Neural cell (in vitro differentiated cells): ENCODE measurements around the gene CC2D2B. TPM values are rescaled to one million over a fixed set of nuclear protein-coding genes. Genes with fewer than 3 reads are reported as not detected.

Source experiments
- H2AFZ ChIP-seq: fragments of 200-600, 300-800 bp; sonication (generic), shearing (Covaris generic); 2 replicates; pipeline ENCODE4 v1.6.0; 2014; ENCODE audit warnings: low read depth, mild to moderate bottlenecking, antibody characterized with exemption, low read length, moderate library complexity
- H3F3A ChIP-seq: fragments of 200-600 bp; shearing (Covaris generic); 2 replicates; pipeline ENCODE4 v1.6.1; 2016; ENCODE audit warnings: mild to moderate bottlenecking, moderate library complexity, mixed read lengths, antibody characterized with exemption, low read length; ENCODE audit not compliant: insufficient read depth, poor library complexity, severe bottlenecking
- H3K27ac ChIP-seq: fragments of 200-600, 300-800 bp; sonication (generic), shearing (Covaris generic); 2 replicates; pipeline ENCODE4 v1.5.1; 2014; ENCODE audit warnings: mild to moderate bottlenecking, low read length, moderate library complexity
- H3K27me3 ChIP-seq: fragments of 300-800, 200-600 bp; sonication (generic), shearing (Covaris generic); 2 replicates; pipeline ENCODE4 v1.6.0; 2014; ENCODE audit warnings: mild to moderate bottlenecking, low read depth, low read length, moderate library complexity; ENCODE audit not compliant: insufficient read depth
- H3K36me3 ChIP-seq: fragments of 300-800, 200-600 bp; sonication (generic), shearing (Covaris generic); 2 replicates; pipeline ENCODE4 v1.5.1; 2014; ENCODE audit warnings: mild to moderate bottlenecking, antibody characterized with exemption, low read length, moderate library complexity; ENCODE audit not compliant: insufficient read depth
- H3K4me2 ChIP-seq: fragments of 300-800, 200-600 bp; sonication (generic), shearing (Covaris generic); 2 replicates; pipeline ENCODE4 v1.6.0; 2014; ENCODE audit warnings: mild to moderate bottlenecking, low read length
- H3K4me3 ChIP-seq: fragments of 300-800, 200-600 bp; sonication (generic), shearing (Covaris generic); 2 replicates; pipeline ENCODE4 v1.5.1; 2014; ENCODE audit warnings: mild to moderate bottlenecking, low read length, moderate library complexity
- H3K79me2 ChIP-seq: fragments of 200-600 bp; shearing (Covaris generic); replicated peaks from 2 replicates; pipeline ENCODE4 v1.6.0; 2014; ENCODE audit warnings: mild to moderate bottlenecking, low read length, moderate library complexity; ENCODE audit not compliant: insufficient read depth
- H3K9ac ChIP-seq: fragments of 300-800, 200-600 bp; sonication (generic), shearing (Covaris generic); 2 replicates; pipeline ENCODE4 v1.6.1; 2016; ENCODE audit warnings: mild to moderate bottlenecking, low read length, mixed read lengths
- H3K9me2 ChIP-seq: fragments of 200-600 bp; shearing (Covaris generic); 2 replicates; pipeline ENCODE4 v1.6.1; 2016; ENCODE audit warnings: mild to moderate bottlenecking, low read length, mixed read lengths; ENCODE audit not compliant: insufficient read depth
- H3K9me3 ChIP-seq: fragments of 200-600, 300-800 bp; sonication (generic), shearing (Covaris generic); 2 replicates; pipeline ENCODE4 v1.6.1; 2016; ENCODE audit warnings: mild to moderate bottlenecking, mixed run types, low read length, moderate library complexity, mixed read lengths
- H4K20me1 ChIP-seq: fragments of 200-600 bp; shearing (Covaris generic); 2 replicates; pipeline ENCODE4 v1.6.1; 2016; ENCODE audit warnings: mild to moderate bottlenecking, mixed run types; ENCODE audit not compliant: insufficient read depth
- EP300 ChIP-seq: fragments of 450-650 bp; conservative IDR thresholded peaks from 2 replicates; pipeline ENCODE4 v1.6.1; 2014; ENCODE audit warnings: antibody characterized with exemption, mild to moderate bottlenecking, moderate library complexity; ENCODE audit not compliant: poor library complexity, severe bottlenecking
- EZH2 ChIP-seq: fragments of 200-600, 300-800 bp; shearing (Covaris generic), sonication (generic); IDR thresholded peaks from 2 replicates; pipeline ENCODE4 v1.6.1; 2014; ENCODE audit warnings: antibody characterized with exemption, low read length, borderline replicate concordance, mild to moderate bottlenecking; ENCODE audit not compliant: insufficient read depth, poor library complexity, severe bottlenecking
- MXI1 ChIP-seq: fragments of 450-650 bp; conservative IDR thresholded peaks from 2 replicates; pipeline ENCODE4 v1.6.1; 2014; ENCODE audit warnings: antibody characterized with exemption, mild to moderate bottlenecking; ENCODE audit not compliant: poor library complexity, severe bottlenecking
- POLR2AphosphoS5 ChIP-seq: IDR thresholded peaks from 2 replicates; pipeline ENCODE4 v1.6.1; 2012
- RAD21 ChIP-seq: fragments of 450-650 bp; conservative IDR thresholded peaks from 2 replicates; pipeline ENCODE4 v1.6.1; 2014; ENCODE audit warnings: antibody characterized with exemption, mild to moderate bottlenecking, moderate library complexity
- SMC3 ChIP-seq: fragments of 450-650 bp; conservative IDR thresholded peaks from 2 replicates; pipeline ENCODE4 v1.6.1; 2014; ENCODE audit warnings: antibody characterized with exemption, mild to moderate bottlenecking, moderate library complexity; ENCODE audit not compliant: poor library complexity
- TAF1 ChIP-seq: IDR thresholded peaks from 2 replicates; pipeline ENCODE4 v1.6.1; 2012; ENCODE audit warnings: low read depth
- polyA plus RNA-seq: library from polyadenylated mRNA; depleted of rRNA; stranded (reverse); fragments of >200 nt; gene quantifications from 2 replicates; pipeline ENCODE4 v1.2.3, GENCODE V29; 2014
- TF ChIP-seq, protein P1 (sequence below): IDR thresholded peaks from 2 replicates; pipeline ENCODE4 v1.6.1; 2012; ENCODE audit warnings: borderline replicate concordance
- TF ChIP-seq, protein P2 (sequence below): fragments of 450-650 bp; IDR thresholded peaks from 2 replicates; pipeline ENCODE4 v1.5.1; 2014; ENCODE audit warnings: antibody characterized with exemption, mild to moderate bottlenecking, moderate library complexity; ENCODE audit not compliant: poor library complexity, severe bottlenecking

CC2D2B gene
- polyA plus RNA-seq, 1 donor from 2014 or later: 0.61 TPM

DNA sequence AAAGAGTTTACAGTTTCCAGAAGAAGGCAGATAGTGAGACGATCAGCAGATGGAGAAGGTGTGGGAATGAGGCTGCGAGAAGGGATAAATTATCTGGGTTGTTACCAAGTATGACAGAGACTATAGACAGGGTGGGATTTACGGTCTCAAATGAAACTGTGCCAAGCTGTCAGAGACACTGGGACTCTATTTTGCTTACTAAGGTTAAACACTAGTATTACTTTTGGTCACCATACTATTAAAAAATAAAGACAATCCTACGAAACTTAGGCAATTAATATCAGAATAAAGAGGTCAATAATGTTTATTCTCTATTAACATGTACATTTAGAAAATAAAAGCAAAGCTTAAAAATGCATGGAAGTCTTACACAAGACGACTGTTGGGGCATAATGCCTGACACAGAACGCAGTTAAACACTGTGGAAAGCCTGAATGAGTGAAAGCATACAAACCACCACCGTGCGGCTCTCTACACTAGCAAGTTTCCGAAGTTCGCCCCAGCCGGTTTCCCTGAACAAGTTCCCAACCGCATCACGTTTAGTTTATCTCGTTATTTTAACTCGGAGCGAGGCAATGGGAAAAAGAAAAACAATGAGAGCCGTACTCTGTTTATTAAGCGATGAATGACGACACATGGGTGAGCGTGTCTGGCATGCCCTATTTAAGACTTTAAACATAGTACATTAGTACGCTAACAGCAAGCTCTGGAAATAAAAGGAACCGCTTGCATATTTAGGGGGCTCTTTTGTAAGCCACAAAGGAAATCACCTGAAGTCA is 909 bp upstream of the CC2D2B start:
- Histone ChIP-seq H3K4me3 (peak overlapping the region; percentile 93), H3K9ac (peak overlapping the region; percentile 62), H3K9me2 (no peaks in the 10 kb centered on the region), H3K27me3 (no peaks in the 10 kb centered on the region), H3K79me2 (no peaks in the 10 kb centered on the region), H3K36me3 (no peaks in the 10 kb centered on the region), H3F3A (no peaks in the 10 kb centered on the region), H2AFZ (peak overlapping the region; percentile 73), H3K27ac (no peak overlapping the region), H4K20me1 (no peaks in the 10 kb centered on the region), H3K9me3 (no peaks in the 10 kb centered on the region), H3K4me2 (peak overlapping the region; percentile 63)
- TF ChIP-seq SMC3 (no peak), RAD21 (peak; percentile 23)

DNA sequence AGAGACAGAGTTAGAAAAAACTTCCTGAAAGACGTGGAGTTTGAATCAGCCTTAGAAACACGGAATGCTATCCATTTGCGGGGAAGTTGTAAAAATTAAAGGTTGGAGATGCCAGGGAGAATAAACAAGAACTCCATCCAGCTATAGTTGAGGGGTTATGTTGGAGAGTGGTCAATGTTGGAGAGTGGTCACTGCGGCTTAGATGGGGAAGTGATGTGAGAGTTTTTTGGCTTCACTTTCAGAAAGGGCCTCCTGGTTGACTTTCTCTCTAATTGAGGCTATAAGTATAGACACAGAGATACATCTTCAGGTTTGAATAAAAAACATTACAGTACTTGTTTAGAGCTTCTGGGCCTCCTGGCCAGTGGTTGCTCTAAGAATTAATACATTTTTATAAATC is 675 bp downstream of the CC2D2B start:
- TF ChIP-seq EP300: no peak
- no peak for TF ChIP-seq RAD21
- TF ChIP-seq, protein P1, sequence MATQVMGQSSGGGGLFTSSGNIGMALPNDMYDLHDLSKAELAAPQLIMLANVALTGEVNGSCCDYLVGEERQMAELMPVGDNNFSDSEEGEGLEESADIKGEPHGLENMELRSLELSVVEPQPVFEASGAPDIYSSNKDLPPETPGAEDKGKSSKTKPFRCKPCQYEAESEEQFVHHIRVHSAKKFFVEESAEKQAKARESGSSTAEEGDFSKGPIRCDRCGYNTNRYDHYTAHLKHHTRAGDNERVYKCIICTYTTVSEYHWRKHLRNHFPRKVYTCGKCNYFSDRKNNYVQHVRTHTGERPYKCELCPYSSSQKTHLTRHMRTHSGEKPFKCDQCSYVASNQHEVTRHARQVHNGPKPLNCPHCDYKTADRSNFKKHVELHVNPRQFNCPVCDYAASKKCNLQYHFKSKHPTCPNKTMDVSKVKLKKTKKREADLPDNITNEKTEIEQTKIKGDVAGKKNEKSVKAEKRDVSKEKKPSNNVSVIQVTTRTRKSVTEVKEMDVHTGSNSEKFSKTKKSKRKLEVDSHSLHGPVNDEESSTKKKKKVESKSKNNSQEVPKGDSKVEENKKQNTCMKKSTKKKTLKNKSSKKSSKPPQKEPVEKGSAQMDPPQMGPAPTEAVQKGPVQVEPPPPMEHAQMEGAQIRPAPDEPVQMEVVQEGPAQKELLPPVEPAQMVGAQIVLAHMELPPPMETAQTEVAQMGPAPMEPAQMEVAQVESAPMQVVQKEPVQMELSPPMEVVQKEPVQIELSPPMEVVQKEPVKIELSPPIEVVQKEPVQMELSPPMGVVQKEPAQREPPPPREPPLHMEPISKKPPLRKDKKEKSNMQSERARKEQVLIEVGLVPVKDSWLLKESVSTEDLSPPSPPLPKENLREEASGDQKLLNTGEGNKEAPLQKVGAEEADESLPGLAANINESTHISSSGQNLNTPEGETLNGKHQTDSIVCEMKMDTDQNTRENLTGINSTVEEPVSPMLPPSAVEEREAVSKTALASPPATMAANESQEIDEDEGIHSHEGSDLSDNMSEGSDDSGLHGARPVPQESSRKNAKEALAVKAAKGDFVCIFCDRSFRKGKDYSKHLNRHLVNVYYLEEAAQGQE: no peak
- TF ChIP-seq, protein P2, sequence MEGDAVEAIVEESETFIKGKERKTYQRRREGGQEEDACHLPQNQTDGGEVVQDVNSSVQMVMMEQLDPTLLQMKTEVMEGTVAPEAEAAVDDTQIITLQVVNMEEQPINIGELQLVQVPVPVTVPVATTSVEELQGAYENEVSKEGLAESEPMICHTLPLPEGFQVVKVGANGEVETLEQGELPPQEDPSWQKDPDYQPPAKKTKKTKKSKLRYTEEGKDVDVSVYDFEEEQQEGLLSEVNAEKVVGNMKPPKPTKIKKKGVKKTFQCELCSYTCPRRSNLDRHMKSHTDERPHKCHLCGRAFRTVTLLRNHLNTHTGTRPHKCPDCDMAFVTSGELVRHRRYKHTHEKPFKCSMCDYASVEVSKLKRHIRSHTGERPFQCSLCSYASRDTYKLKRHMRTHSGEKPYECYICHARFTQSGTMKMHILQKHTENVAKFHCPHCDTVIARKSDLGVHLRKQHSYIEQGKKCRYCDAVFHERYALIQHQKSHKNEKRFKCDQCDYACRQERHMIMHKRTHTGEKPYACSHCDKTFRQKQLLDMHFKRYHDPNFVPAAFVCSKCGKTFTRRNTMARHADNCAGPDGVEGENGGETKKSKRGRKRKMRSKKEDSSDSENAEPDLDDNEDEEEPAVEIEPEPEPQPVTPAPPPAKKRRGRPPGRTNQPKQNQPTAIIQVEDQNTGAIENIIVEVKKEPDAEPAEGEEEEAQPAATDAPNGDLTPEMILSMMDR: no peak
- no peak for TF ChIP-seq SMC3
- no peak for TF ChIP-seq EZH2
- TF ChIP-seq MXI1: no peak
- no peak for TF ChIP-seq POLR2AphosphoS5
- no peak for TF ChIP-seq TAF1
- no peak overlapping the region for H3K9ac ChIP-seq
- peak overlapping the region; percentile 48 for H3K4me2 ChIP-seq

More for the DNA sequence above, 675 bp downstream of the CC2D2B start:
- no peaks in the 10 kb centered on the region for H3K9me3 ChIP-seq
- no peaks in the 10 kb centered on the region for H4K20me1 ChIP-seq
- peak overlapping the region; percentile 73 for H2AFZ ChIP-seq
- no peaks in the 10 kb centered on the region for H3K27me3 ChIP-seq
- no peak overlapping the region for H3K27ac ChIP-seq
- no peaks in the 10 kb centered on the region for H3K36me3 ChIP-seq
- no peaks in the 10 kb centered on the region for H3K79me2 ChIP-seq
- no peaks in the 10 kb centered on the region for H3F3A ChIP-seq
- H3K4me3 ChIP-seq: peak overlapping the region; percentile 93
- H3K9me2 ChIP-seq: no peaks in the 10 kb centered on the region
